Cardiac atrium fibroblast (primary cell): ENCODE data around the gene C3orf70. TPM values are rescaled to one million over a fixed set of nuclear protein-coding genes. Genes with fewer than 3 reads are reported as not detected.

Source experiments
- total RNA-seq: library from RNA; depleted of rRNA; stranded (reverse); fragments of >200 nt; gene quantifications from 2 replicates; pipeline ENCODE4 v1.2.3, GENCODE V29; 2015

C3orf70 gene
- 2.4 and 3.1 TPM in 2 replicates for total RNA-seq

GRCh38 chr3:185152410-185153170 lies at the start of gene C3orf70:
TSS of gene C3orf70 (minus strand) at chr3:185153060. CDS start at chr3:185152823, 237 bp downstream.

Other genes starting within 250 kb of the C3orf70 start
- gene EHHADH, start 101.0 kb upstream of the C3orf70 start, total RNA-seq, result 3.2 and 4.5 TPM in 2 replicates
- 17.7 and 24.4 TPM in 2 replicates for gene MAP3K13, start 210.1 kb upstream of the C3orf70 start, total RNA-seq